Measurements from ENCODE around the gene FCHSD2.
"Not testable (repeated sequence)": the region's sequence is repeated elsewhere in the genome, so short reads cannot be mapped to it uniquely, and the experiment has no call there.

FCHSD2 gene

GRCh38 chr11:73085189-73085875 lies 56.8 kb downstream of the FCHSD2 start:
- no peak overlapping the region for H3K4me3 ChIP-seq (ENCODE audit: low read depth, low read length)
- DNase-seq (ENCODE audit: low read depth), result peak; percentile 12

GRCh38 chr11:73078631-73079030 lies 63.5 kb downstream of the FCHSD2 start:
- no peak overlapping the region for H3K4me3 ChIP-seq (ENCODE audit: low read depth, low read length)
- DNase-seq (ENCODE audit: low read depth), result no peak

- DNase-seq (ENCODE audit: low read depth), result no peak
- no peak overlapping the region for H3K4me3 ChIP-seq (ENCODE audit: low read depth, low read length)
These were observed 64.7 kb downstream of the FCHSD2 start for GRCh38 chr11:73077454-73077853.

- H3K4me3 ChIP-seq (ENCODE audit: low read depth, low read length), result no peak overlapping the region
- DNase-seq (ENCODE audit: low read depth), result no peak
These were observed 67.8 kb downstream of the FCHSD2 start for GRCh38 chr11:73074319-73074718.

- no peak overlapping the region for H3K4me3 ChIP-seq (ENCODE audit: low read depth, low read length)
- peak; percentile 3 for DNase-seq (ENCODE audit: low read depth)
These were observed 69.1 kb downstream of the FCHSD2 start for GRCh38 chr11:73072935-73073481.

- no peak for DNase-seq (ENCODE audit: low read depth)
- no peak overlapping the region for H3K4me3 ChIP-seq (ENCODE audit: low read depth, low read length)
These were observed 71.5 kb downstream of the FCHSD2 start for GRCh38 chr11:73070653-73071052.

- H3K4me3 ChIP-seq (ENCODE audit: low read depth, low read length); DNase-seq (ENCODE audit: low read depth): not testable (repeated sequence)
These were observed 80.2 kb downstream of the FCHSD2 start for GRCh38 chr11:73061857-73062424.

GRCh38 chr11:73061434-73061833 lies 80.7 kb downstream of the FCHSD2 start:
- DNase-seq (ENCODE audit: low read depth); H3K4me3 ChIP-seq (ENCODE audit: low read depth, low read length): not testable (repeated sequence)

GRCh38 chr11:73059915-73060314 lies 82.2 kb downstream of the FCHSD2 start:
- no peak for DNase-seq (ENCODE audit: low read depth)

GRCh38 chr11:73058989-73059674 lies 83.0 kb downstream of the FCHSD2 start:
- no peak for DNase-seq (ENCODE audit: low read depth)
- H3K4me3 ChIP-seq (ENCODE audit: low read depth, low read length), result no peak overlapping the region

More at GRCh38 chr11:73059915-73060314, 82.2 kb downstream of the FCHSD2 start:
- H3K4me3 ChIP-seq (ENCODE audit: low read depth, low read length), result no peak overlapping the region

GRCh38 chr11:73055655-73056354 lies 86.3 kb downstream of the FCHSD2 start:
- H3K4me3 ChIP-seq (ENCODE audit: low read depth, low read length), result no peak overlapping the region
- no peak for DNase-seq (ENCODE audit: low read depth)

- no peak for DNase-seq (ENCODE audit: low read depth)
- H3K4me3 ChIP-seq (ENCODE audit: low read depth, low read length), result no peak overlapping the region
These were observed 87.1 kb downstream of the FCHSD2 start for GRCh38 chr11:73055002-73055401.

- no peak overlapping the region for H3K4me3 ChIP-seq (ENCODE audit: low read depth, low read length)
- no peak for DNase-seq (ENCODE audit: low read depth)
These were observed 88.2 kb downstream of the FCHSD2 start for GRCh38 chr11:73053964-73054363.

GRCh38 chr11:73048446-73048845 lies 93.7 kb downstream of the FCHSD2 start:
- no peak for DNase-seq (ENCODE audit: low read depth)
- no peak overlapping the region for H3K4me3 ChIP-seq (ENCODE audit: low read depth, low read length)

- no peak overlapping the region for H3K4me3 ChIP-seq (ENCODE audit: low read depth, low read length)
- no peak for DNase-seq (ENCODE audit: low read depth)
These were observed 94.2 kb downstream of the FCHSD2 start for GRCh38 chr11:73047773-73048371.

GRCh38 chr11:73040046-73040445 lies 102.1 kb downstream of the FCHSD2 start:
- no peak overlapping the region for H3K4me3 ChIP-seq (ENCODE audit: low read depth, low read length)
- no peak for DNase-seq (ENCODE audit: low read depth)

GRCh38 chr11:73034777-73035176 lies 107.3 kb downstream of the FCHSD2 start:
- no peak overlapping the region for H3K4me3 ChIP-seq (ENCODE audit: low read depth, low read length)
- no peak for DNase-seq (ENCODE audit: low read depth)

- DNase-seq (ENCODE audit: low read depth), result no peak
- H3K4me3 ChIP-seq (ENCODE audit: low read depth, low read length), result no peak overlapping the region
These were observed 107.8 kb downstream of the FCHSD2 start for GRCh38 chr11:73034331-73034730.

GRCh38 chr11:73030130-73030529 lies 112.0 kb downstream of the FCHSD2 start:
- no peak overlapping the region for H3K4me3 ChIP-seq (ENCODE audit: low read depth, low read length)
- no peak for DNase-seq (ENCODE audit: low read depth)
